Astrocyte of the cerebellum (primary cell): Measurements from ENCODE around the gene SCLY.

Experiments
- DNase-seq: peaks from one replicate; pipeline ENCODE4 v3.0.0-alpha.2; 2011; ENCODE audit warnings: low read depth
- H3K4me3 ChIP-seq: 2 replicates; pipeline ENCODE4 v1.5.1; 2011; ENCODE audit warnings: mild to moderate bottlenecking, low read depth, low read length, moderate library complexity
- CTCF ChIP-seq: IDR thresholded peaks from 2 replicates; pipeline ENCODE4 v1.5.1; 2012; ENCODE audit warnings: low read length, low read depth, moderate library complexity, mild to moderate bottlenecking; ENCODE audit errors: missing control alignments
- in situ Hi-C: cut with HindIII; loops from 2 replicates; pipeline ENCODE4 v1.10.0; 2017; ENCODE audit warnings: low sequenced_read_pairs

The SCLY gene

DNA sequence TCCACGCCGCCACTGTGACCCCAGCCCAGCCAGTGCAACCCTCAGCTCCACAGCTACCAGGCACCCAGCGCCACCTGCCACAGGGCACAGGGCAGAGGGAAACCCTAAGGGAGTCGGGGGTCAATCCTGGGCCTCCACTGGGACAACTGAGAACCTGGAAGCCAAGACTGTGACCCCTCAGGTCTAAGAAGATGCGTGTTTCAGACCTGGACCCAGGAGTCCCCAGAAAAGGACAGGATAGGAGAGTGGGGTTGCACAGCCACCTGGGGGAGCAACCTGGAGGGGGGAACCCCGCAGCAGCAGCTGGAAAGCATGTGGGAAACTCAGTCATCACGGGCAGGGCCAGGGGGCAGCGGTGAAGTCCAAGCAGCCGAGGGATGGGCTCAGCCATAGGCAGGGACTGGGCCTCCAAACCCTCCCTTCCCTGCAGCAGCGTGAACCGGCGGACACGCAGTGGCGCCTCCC lies 43.5 kb downstream of the SCLY start:
- no peak overlapping the region for H3K4me3 ChIP-seq
- DNase-seq, result no peak
- no peak for TF ChIP-seq CTCF
- in situ Hi-C loops, result no loop called here

DNA sequence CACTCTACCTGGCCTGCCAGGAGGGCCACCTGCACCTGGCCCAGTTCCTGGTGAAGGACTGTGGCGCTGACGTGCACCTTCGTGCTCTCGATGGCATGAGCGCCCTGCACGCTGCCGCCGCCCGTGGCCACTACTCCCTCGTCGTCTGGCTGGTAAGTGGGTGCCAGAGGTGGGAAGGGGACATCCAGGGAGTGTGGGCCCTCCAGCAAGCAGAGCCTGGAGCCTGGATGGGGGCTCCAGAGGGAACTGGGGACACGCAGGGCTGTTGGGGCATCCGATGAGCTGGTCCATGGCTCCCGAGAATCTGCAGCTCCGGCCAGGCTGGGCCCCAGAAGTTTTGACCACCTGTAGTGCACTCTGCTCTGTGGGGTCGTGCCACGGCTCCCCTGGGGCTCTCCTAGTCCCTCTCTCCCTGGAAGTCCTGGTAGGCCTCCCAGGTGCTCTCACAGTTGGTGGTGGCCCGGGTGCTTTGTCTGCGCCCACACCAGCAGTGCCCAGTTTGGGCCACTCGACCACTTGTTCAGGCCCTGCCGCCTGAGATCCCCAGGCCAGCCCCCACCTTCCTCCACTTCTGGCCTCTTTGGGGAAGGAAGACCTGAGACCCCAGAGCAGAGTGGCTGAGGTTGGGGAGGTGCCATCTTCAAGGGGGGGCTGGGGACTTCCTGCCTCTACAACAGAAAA lies 44.0 kb downstream of the SCLY start:
- in situ Hi-C loops, result no loop called here
- DNase-seq, result no peak
- TF ChIP-seq CTCF, result no peak
- no peak overlapping the region for H3K4me3 ChIP-seq

GRCh38 chr2:238105506-238106338 lies 44.9 kb downstream of the SCLY start:
- in situ Hi-C loops, result no loop called here
- DNase-seq, result no peak
- H3K4me3 ChIP-seq, result no peak overlapping the region
- TF ChIP-seq CTCF, result no peak

DNA sequence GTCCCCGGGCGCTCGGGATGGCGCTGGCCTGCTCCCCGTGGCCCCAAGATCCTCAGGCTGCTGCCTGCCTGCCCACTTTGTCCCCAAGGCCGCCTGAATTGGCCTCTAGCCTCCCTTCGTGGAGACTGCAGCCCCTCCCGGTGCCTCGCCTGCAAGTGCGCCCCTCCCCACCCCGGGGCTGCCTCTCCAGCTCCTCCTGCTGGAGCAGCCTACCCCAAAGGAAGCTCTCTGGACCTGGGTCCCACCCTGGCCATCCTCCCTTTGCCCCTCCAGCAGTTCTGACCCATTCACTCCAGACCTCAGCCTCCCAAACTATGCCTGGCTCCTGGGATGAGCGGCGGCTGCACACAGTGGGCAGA lies 45.5 kb downstream of the SCLY start:
- TF ChIP-seq CTCF, result peak; percentile 24
- in situ Hi-C loops, result no loop called here
- DNase-seq, result no peak
- H3K4me3 ChIP-seq, result no peak overlapping the region

DNA sequence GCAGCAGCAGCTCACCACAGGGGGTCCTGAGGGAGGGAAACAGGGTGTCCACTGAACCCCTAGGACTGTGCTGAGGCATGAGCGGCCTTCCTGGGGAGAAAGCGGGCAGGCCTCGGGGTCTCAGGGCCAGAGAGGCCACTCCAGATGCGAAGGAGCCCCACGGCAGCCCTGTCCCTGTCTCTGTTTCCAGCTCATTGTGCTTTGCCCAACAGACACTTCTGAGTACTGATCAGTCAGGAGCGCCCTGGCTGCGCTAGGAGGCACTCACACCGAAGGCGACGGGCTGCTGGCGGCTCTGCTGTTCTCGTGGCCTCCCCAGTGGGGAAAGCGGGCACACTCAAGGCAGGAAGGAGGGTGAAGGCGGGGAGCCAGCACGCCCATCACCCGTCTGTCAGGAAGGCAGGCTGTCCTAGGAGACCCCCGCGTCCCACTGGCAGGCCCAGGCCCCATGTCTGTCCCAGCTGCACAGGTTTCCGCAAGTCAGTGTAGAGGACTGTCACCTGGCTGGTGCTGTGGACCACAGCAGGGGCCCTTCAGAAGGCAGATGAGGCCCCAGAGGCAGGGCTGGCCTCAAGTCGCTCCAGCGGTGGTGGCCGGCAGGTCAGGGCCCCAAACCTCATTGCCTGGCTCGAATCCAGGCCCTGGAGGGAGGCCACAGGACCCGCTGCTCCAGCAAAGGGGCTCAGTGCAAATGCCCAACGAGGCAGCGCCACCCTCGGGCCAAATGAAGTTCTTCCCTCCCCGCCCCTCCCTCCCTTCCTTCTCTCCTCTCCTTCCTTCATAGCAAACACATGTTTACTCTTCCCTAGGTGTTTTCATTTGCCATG lies 46.1 kb downstream of the SCLY start:
- TF ChIP-seq CTCF, result peak; percentile 7
- DNase-seq, result no peak
- in situ Hi-C loops, result no loop called here
- H3K4me3 ChIP-seq, result no peak overlapping the region
